Thoracic aorta endothelial cell (primary cell): Measurements from ENCODE around the gene STX16. TPM values are rescaled to one million over a fixed set of nuclear protein-coding genes. Genes with fewer than 3 reads are reported as not detected.

Experiments
- total RNA-seq: library from RNA; depleted of rRNA; stranded (reverse); fragments of >200 nt; gene quantifications from 2 replicates; pipeline ENCODE4 v1.2.3, GENCODE V29; 2012

The STX16 gene, protein sequence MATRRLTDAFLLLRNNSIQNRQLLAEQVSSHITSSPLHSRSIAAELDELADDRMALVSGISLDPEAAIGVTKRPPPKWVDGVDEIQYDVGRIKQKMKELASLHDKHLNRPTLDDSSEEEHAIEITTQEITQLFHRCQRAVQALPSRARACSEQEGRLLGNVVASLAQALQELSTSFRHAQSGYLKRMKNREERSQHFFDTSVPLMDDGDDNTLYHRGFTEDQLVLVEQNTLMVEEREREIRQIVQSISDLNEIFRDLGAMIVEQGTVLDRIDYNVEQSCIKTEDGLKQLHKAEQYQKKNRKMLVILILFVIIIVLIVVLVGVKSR
- total RNA-seq, result 47.1 and 49.3 TPM in 2 replicates

DNA sequence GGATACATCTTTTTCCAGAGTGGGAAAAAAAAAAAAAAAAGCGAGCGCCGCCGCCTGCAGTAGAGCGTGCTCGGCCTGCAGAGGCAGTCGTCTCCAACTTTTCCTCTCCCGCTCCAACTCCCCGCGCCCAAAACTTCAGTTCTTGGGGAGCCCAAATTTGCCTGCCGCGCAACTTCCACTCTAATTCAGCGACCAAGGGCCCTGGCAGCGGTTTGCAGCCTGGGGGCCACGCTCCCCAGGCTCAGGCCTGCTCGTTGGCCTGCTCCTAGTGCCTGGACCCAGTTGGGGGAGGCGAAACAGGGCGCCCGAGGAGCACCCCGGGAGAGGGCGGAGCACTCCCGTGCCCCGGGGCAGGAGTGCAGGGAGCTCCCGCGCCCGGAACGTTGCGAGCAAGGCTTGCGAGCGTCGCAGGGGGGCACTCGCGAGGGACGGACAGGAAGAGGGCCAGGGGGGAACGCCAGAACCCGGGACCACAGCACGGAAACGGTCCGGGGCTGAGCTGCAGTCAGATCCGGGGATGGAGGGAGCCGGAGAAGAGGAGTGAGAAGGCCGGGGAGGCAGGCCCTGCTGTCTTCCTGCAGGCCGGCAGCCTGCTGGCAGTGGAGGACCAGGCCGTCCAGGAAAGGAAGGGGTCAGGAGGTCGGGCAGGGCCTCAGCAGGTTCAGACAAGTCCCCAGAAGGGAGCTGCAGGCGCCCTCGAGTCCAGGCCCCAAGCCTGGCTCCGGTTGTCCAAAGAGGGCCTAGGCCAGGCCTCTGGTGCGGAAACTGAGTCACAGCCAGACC is at the start of gene STX16:
Gene STX16 (plus strand): TSS at position 508 of the 783 bp plus-strand sequence. CDS start 724 bp downstream, outside the sequence.

DNA sequence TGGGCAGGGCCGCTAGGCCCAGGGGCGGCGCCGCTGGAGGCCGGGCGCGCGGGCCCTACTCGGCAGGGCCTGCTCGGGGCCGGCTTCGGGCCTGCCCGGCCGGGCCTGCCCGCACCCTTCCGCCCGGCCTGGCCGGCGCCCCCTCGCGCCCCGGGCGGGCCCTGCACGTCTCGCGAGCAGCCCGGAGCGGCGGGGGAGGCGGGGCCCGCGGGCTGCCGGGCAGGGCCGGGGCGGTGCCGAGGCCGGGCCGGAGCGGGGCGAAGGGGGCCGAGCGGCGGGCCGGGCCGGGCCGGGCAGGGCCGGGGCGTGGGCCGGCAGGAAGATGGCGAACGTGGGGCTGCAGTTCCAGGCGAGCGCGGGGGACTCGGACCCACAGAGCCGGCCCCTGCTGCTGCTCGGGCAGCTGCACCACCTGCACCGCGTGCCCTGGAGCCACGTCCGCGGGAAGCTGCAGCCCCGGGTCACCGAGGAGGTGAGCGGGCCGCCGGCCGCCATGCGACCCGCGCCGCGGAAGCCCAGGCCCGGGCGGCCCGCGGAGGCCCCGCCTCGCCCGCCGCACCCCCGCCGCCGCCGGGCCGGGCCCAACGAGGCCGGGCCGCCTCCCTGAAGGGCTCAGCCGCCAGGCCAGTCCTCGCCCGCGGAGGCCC is 41.6 kb downstream of the STX16 start, which contains the start of gene NPEPL1:
Gene NPEPL1 (plus strand): TSS at position 222 of the 647 bp plus-strand sequence. CDS start 101 bp downstream, at position 323.

Other genes starting within 250 kb of the STX16 start
- 0.14 and 0.40 TPM in 2 replicates for gene APCDD1L, start 135.9 kb upstream of the STX16 start, total RNA-seq
- 19.2 and 19.4 TPM in 2 replicates for gene NPEPL1, start 41.5 kb downstream of the STX16 start, total RNA-seq
- 0.57 and 0.66 TPM in 2 replicates for gene GNAS-AS1, start 199.6 kb downstream of the STX16 start, total RNA-seq
- gene GNAS, start 201.4 kb downstream of the STX16 start, total RNA-seq, result 454 and 494 TPM in 2 replicates